Right lobe of liver (tissue), 6 donors: ENCODE results near the gene PLIN3. TPM values are rescaled to one million over a fixed set of nuclear protein-coding genes. Genes with fewer than 3 reads are reported as not detected.
"Not testable (repeated sequence)": the region's sequence is repeated elsewhere in the genome, so short reads cannot be mapped to it uniquely, and the experiment has no call there.

Source experiments
- ATAC-seq, 4 donors: fragments of 200-7000 bp; cut with Tn5 transposase; one replicate each; pipeline ENCODE4 v1.9.1; 2020; ENCODE audit warnings: mild to moderate bottlenecking in 4 of 4, moderate library complexity in 4 of 4
- DNase-seq, 3 donors: peaks; one replicate each; pipeline ENCODE4 v3.0.0-alpha.2; 2020
- H3K27ac ChIP-seq, 3 donors: fragments of 200-600 bp; one replicate each; pipeline ENCODE4 v1.8.0; 2022
- H3K27me3 ChIP-seq, 2 donors: fragments of 200-600 bp; one replicate each; pipeline ENCODE4 v1.8.0; 2022
- H3K36me3 ChIP-seq, 4 donors: fragments of 200-600 bp; sonication (generic) in 1 of 4; one replicate each; pipeline versions ENCODE4 v1.5.1 to v1.8.0; 2017 to 2022; ENCODE audit warnings: control low read depth in 1 of 4
- H3K4me1 ChIP-seq, 4 donors: fragments of 200-600 bp; sonication (generic) in 1 of 4; one replicate each; pipeline versions ENCODE4 v1.5.1 to v1.8.0; 2017 to 2022; ENCODE audit warnings: control low read depth in 1 of 4
- H3K4me3 ChIP-seq, 3 donors: fragments of 200-600 bp; one replicate each; pipeline ENCODE4 v1.8.0; 2022
- H3K9me3 ChIP-seq, 4 donors: fragments of 200-600 bp; sonication (generic) in 1 of 4; one replicate each; pipeline versions ENCODE4 v1.5.1 to v1.8.0; 2017 to 2022; ENCODE audit warnings: control low read depth in 1 of 4
- POLR2A ChIP-seq: fragments of 450-650 bp; IDR thresholded peaks from one replicate; pipeline ENCODE4 v1.6.1; 2017; ENCODE audit warnings: antibody characterized with exemption, mild to moderate bottlenecking
- WGBS: methylation state at CpG from one replicate; pipeline ENCODE4 v1.1.6; 2018; ENCODE audit warnings: low coverage, low lambda C conversion rate; ENCODE audit not compliant: insufficient coverage; ENCODE audit errors: missing lambda C conversion rate; 5-methylcytosine and 5-hydroxymethylcytosine counted together
- intact Hi-C, 2 donors: fragments of 100-400 bp; cut with DNase I; formaldehyde crosslinking; loops; one replicate each; pipeline versions ENCODE4 v1.11.2 to v1.14.1; 2022
- total RNA-seq, 6 experiments: library from RNA; depleted of rRNA in 2 of 6; stranded (reverse); fragments of >200 nt in 2 of 6; fragmentation: NEBNext Ultra II Directional in 3 of 6; extraction: Animal tissue kit (Norgen Biotek cat#: 25700) in 3 of 6; gene quantifications; one replicate each; pipeline versions ENCODE4 v1.1.0 to v1.2.4, GENCODE V29; 2016 to 2023
- TF ChIP-seq, protein P1 (sequence below), 4 donors: fragments of 200-600 bp in 3 of 4; fragments of 450-650 bp in 1 of 4; IDR thresholded peaks; one replicate each; pipeline versions ENCODE4 v1.5.1 to v1.8.0; 2016 to 2022; ENCODE audit warnings: antibody characterized with exemption in 4 of 4, mild to moderate bottlenecking in 2 of 4
- donor health status: DM: no; HTN: yes; CAD: no.
- donor health status: DM: no; HTN: no; CAD: no.
- donor health status: DM: no; HTN: no; CAD: no.
- donor health status: DM: no; HTN: yes; CAD: no.
- donor health status: DM: no; HTN: yes; CAD: no.

The PLIN3 gene
- total RNA-seq, 6 experiments from 2014 or later = 10.8 to 53.9 (median 19.6) TPM

DNA sequence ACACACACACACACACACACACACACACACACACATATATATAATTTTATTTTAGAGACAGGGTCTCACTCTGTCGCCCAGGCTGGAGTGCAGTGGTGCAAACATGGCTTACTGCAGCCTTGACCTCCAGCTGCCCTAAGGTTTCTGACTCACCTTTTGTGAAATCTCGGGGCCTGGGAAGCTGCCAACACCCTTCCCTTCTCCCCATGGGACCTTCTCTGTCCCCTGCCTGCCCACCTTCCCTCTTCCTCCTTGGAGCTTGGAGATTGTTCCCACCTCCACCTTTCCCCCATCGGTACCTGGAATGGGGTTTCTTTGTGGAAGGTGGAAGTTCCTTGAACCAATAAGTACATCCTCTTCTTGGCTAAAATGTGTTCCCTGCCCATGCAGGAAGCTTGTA is 28.9 kb upstream of the PLIN3 start:
- ATAC-seq (peak in 1 of 4 donors; percentile 70), DNase-seq (peak in 1 of 3 donors; percentile 52)
- intact Hi-C loops = no loop called here
- TF ChIP-seq, protein P1, sequence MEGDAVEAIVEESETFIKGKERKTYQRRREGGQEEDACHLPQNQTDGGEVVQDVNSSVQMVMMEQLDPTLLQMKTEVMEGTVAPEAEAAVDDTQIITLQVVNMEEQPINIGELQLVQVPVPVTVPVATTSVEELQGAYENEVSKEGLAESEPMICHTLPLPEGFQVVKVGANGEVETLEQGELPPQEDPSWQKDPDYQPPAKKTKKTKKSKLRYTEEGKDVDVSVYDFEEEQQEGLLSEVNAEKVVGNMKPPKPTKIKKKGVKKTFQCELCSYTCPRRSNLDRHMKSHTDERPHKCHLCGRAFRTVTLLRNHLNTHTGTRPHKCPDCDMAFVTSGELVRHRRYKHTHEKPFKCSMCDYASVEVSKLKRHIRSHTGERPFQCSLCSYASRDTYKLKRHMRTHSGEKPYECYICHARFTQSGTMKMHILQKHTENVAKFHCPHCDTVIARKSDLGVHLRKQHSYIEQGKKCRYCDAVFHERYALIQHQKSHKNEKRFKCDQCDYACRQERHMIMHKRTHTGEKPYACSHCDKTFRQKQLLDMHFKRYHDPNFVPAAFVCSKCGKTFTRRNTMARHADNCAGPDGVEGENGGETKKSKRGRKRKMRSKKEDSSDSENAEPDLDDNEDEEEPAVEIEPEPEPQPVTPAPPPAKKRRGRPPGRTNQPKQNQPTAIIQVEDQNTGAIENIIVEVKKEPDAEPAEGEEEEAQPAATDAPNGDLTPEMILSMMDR (IDR thresholded peaks at IDR 0.05) = no peak
- no peak for TF ChIP-seq POLR2A
- 47% methylated on average over 3 of the region's 3 CpGs for WGBS
- Histone ChIP-seq H3K4me3 (no peak overlapping the region), H3K27ac (no peak overlapping the region), H3K4me1 (no peaks in the 10 kb centered on the region), H3K9me3 (no peaks in the 10 kb centered on the region), H3K27me3 (no peaks in the 10 kb centered on the region), H3K36me3 (no peaks in the 10 kb centered on the region)

DNA sequence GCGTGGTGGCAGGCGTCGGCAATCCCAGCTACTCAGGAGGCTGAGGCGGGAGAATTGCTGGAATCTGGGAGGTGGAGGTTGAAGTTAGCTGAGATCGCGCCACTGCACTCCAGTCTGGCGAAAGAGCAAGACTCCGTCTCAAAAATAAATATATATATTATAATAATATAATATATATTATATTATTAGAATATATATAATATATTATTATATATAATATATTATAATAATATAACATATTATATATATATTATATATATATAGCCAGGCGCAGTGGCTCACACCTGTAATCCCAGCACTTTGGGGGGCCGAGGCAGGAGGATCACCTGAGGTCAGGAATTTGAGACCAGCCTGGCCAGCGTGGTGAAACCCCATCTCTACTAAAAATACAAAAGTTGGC is 25.5 kb upstream of the PLIN3 start:
- ATAC-seq, H3K4me1 ChIP-seq, intact Hi-C loops, DNase-seq, H3K27ac ChIP-seq, H3K9me3 ChIP-seq, H3K27me3 ChIP-seq, H3K4me3 ChIP-seq, H3K36me3 ChIP-seq: not testable (repeated sequence)
- 96% methylated on average over 9 of the region's 11 CpGs for WGBS

DNA sequence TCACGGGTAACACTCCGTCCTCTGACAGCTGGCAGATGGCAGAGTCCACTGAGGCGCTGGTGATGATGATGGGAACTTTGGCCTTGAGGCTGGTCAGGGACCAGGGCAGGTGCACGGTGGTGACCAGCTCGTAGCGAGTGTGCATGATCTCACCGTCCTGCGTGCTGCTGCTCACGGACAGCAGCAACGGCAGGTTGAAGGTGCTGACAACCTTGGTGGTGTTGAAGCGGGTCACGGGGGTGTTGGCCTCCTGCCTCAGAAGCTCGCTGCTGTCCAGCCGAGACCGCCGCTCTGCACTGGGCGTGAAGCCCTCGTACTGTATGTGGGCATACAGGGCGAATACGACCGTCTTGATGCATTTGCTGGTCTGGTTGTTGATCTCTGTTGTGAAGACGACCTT is 23.6 kb upstream of the PLIN3 start:
- no peaks in the 10 kb centered on the region for H3K36me3 ChIP-seq
- no peak overlapping the region for H3K4me3 ChIP-seq
- ATAC-seq (peak in 1 of 4 donors; percentile 28), DNase-seq (no peak)
- no peak overlapping the region for H3K27ac ChIP-seq
- intact Hi-C loops = no loop called here
- H3K4me1 ChIP-seq = no peaks in the 10 kb centered on the region
- H3K9me3 ChIP-seq = no peaks in the 10 kb centered on the region
- WGBS = 61% methylated on average over 4 of the region's 22 CpGs
- H3K27me3 ChIP-seq = no peaks in the 10 kb centered on the region
- TF ChIP-seq, protein P1 (IDR thresholded peaks at IDR 0.05) = no peak
- TF ChIP-seq POLR2A = no peak

DNA sequence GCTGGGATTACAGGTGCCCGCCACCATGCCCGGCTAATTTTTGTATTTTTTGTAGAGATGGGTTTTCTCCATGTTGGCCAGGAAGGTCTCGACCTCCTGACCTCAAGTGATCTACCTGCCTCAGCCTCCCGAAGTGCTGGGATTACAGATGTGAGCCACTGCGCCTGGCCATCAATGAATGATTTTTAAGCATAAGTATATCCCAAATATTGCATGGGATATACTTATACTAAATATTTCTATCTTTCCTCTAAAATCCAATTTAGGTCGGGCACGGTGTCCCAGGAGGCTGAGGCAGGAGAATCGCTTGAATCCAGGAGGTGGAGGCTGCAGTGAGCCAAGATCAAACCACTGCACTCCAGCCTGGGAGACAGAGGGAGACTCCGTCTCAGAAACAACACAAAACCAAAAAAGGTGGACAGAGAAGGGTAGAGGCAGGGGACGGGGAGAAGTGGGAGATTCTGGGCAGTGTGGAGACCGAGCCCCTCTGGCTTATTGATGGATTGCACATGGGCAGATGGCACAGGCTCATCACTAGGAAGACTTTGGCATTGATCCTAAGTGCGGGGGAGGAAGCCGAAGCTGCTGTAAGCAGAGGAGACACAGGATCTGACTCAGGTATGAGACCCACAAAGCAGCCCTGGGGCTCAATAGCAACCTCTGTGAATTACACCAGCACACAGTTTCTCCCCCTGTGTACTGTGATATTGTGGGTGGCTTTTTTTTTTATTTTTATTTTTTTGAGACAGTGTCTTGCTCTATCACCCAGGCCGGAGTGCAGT is 21.8 kb upstream of the PLIN3 start:
- Histone ChIP-seq H3K27me3 (no peaks in the 10 kb centered on the region), H3K36me3 (no peaks in the 10 kb centered on the region), H3K4me3 (no peak overlapping the region), H3K4me1 (no peaks in the 10 kb centered on the region), H3K27ac (no peak overlapping the region), H3K9me3 (no peaks in the 10 kb centered on the region)
- 82% methylated on average over 11 of the region's 14 CpGs for WGBS
- TF ChIP-seq POLR2A = no peak
- TF ChIP-seq, protein P1 (IDR thresholded peaks at IDR 0.05) = no peak
- intact Hi-C loops = no loop called here
- DNase-seq = no peak
- no peak for ATAC-seq

DNA sequence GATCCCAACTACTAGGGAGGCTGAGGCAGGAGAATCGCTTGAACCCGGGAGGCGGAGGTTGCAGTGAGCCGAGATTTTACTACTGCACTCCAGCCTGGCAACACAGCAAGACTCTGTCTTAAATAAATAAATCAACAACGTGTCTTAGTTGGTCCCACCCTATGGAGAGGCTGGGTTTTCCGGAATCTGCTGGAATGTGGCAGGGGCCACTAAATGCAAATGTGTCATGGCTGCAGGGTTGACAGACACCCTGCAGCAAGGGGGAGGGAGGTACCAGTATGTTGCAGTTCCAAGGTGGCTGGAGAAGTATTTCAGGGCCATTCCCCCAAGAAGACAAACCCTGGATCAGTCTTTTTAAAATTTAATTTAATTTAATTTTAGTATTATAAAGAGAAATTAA is 20.3 kb upstream of the PLIN3 start:
- H3K27ac ChIP-seq, intact Hi-C loops, H3K27me3 ChIP-seq, H3K4me1 ChIP-seq, H3K4me3 ChIP-seq, ATAC-seq, DNase-seq, H3K36me3 ChIP-seq, H3K9me3 ChIP-seq: not testable (repeated sequence)
- no CpG with 5 or more reads among the region's 6 CpGs for WGBS

DNA sequence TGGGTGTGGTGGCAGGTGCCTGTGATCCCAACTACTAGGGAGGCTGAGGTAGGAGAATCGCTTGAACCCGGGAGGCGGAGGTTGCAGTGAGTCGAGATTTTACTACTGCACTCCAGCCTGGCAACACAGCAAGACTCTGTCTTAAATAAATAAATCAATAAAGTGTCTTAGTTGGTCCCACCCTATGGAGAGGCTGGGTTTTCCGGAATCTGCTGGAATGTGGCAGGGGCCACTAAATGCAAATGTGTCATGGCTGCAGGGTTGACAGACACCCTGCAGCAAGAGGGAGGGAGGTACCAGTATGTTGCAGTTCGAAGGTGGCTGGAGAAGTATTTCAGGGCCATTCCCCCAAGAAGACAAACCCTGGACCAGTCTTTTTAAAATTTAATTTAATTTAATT is 17.5 kb upstream of the PLIN3 start:
- intact Hi-C loops, H3K27ac ChIP-seq, H3K27me3 ChIP-seq, H3K4me1 ChIP-seq, DNase-seq, H3K4me3 ChIP-seq, ATAC-seq, H3K9me3 ChIP-seq, H3K36me3 ChIP-seq: not testable (repeated sequence)
- 83% methylated on average over 3 of the region's 6 CpGs for WGBS

DNA sequence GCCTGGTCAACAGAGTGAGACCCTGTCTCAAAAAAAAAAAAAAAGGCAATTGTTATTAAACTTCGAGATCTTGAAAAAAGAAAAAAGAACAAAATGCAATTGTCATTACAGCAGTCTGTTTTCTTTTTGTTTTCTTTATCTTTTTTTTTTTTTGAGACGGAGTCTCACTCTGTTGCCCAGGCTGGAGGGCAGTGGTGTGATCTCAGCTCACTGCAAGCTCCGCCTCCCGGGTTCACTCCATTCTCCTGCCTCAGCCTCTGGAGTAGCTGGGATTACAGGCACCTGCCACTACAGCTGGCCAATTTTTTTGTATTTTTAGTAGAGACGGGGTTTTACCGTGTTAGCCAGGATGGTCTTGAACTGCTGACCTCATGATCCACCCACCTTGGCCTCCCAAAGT is 15.4 kb upstream of the PLIN3 start:
- 71% methylated on average over 5 of the region's 6 CpGs for WGBS
- H3K27me3 ChIP-seq, ATAC-seq, H3K9me3 ChIP-seq, H3K27ac ChIP-seq, intact Hi-C loops, DNase-seq, H3K36me3 ChIP-seq, H3K4me1 ChIP-seq, H3K4me3 ChIP-seq: not testable (repeated sequence)
